ENCODE results near the gene KCNJ13. TPM values are rescaled to one million over a fixed set of nuclear protein-coding genes. Genes with fewer than 3 reads are reported as not detected.
"Not testable (repeated sequence)": the region's sequence is repeated elsewhere in the genome, so short reads cannot be mapped to it uniquely, and the experiment has no call there.

The KCNJ13 gene
- polyA plus RNA-seq, 1 donor: 3.3 TPM

GRCh38 chr2:232770207-232770606 lies 6.2 kb downstream of the KCNJ13 start:
- no peak for DNase-seq

- no peak for DNase-seq
These were observed 8.5 kb downstream of the KCNJ13 start for GRCh38 chr2:232767866-232768265.

- peak; percentile 39 for DNase-seq
These were observed 15.0 kb downstream of the KCNJ13 start for GRCh38 chr2:232761301-232761907.

GRCh38 chr2:232757905-232758304 lies 18.5 kb downstream of the KCNJ13 start:
- DNase-seq: no peak

- DNase-seq: no peak
These were observed 26.2 kb downstream of the KCNJ13 start for GRCh38 chr2:232750135-232750671.

- no peak for DNase-seq
These were observed 27.0 kb downstream of the KCNJ13 start for GRCh38 chr2:232749331-232749730.

- no peak for DNase-seq
These were observed 28.3 kb downstream of the KCNJ13 start for GRCh38 chr2:232748038-232748437.

- DNase-seq: no peak
These were observed 31.4 kb downstream of the KCNJ13 start for GRCh38 chr2:232744963-232745362.

- DNase-seq: no peak
These were observed 34.4 kb downstream of the KCNJ13 start for GRCh38 chr2:232741972-232742371.

GRCh38 chr2:232741294-232741693 lies 35.1 kb downstream of the KCNJ13 start:
- no peak for DNase-seq

GRCh38 chr2:232731470-232731869 lies 44.9 kb downstream of the KCNJ13 start:
- no peak for DNase-seq

GRCh38 chr2:232728785-232729184 lies 47.6 kb downstream of the KCNJ13 start:
- no peak for DNase-seq

GRCh38 chr2:232723027-232723426 lies 53.3 kb downstream of the KCNJ13 start:
- no peak for DNase-seq

- no peak for DNase-seq
These were observed 54.5 kb downstream of the KCNJ13 start for GRCh38 chr2:232721882-232722281.

- DNase-seq: no peak
These were observed 55.1 kb downstream of the KCNJ13 start for GRCh38 chr2:232721261-232721660.

- not testable (repeated sequence) for DNase-seq
These were observed 56.3 kb downstream of the KCNJ13 start for GRCh38 chr2:232720056-232720455.

Other genes with a start within 250 kb of the KCNJ13 start
- gene CHRNG, start 236.9 kb downstream of the KCNJ13 start, polyA plus RNA-seq (ENCODE audit: insufficient read length): 1.5 TPM
- 14.2 TPM for gene TIGD1, start 226.0 kb downstream of the KCNJ13 start, polyA plus RNA-seq (ENCODE audit: insufficient read length)
- gene EIF4E2, start 225.9 kb downstream of the KCNJ13 start, polyA plus RNA-seq (ENCODE audit: insufficient read length): 105 TPM
- gene EFHD1, start 143.0 kb downstream of the KCNJ13 start, polyA plus RNA-seq (ENCODE audit: insufficient read length): 55.4 TPM
- 73.4 TPM for gene GIGYF2, start 79.2 kb downstream of the KCNJ13 start, polyA plus RNA-seq (ENCODE audit: insufficient read length)
- gene SNORC, start 93.7 kb upstream of the KCNJ13 start, polyA plus RNA-seq (ENCODE audit: insufficient read length): 1.6 TPM
- 1.7 TPM for gene NGEF, start 236.7 kb upstream of the KCNJ13 start, polyA plus RNA-seq (ENCODE audit: insufficient read length)